ENCODE results near the gene HMOX1.
"Not testable (repeated sequence)": the region's sequence is repeated elsewhere in the genome, so short reads cannot be mapped to it uniquely, and the experiment has no call there.

HMOX1 gene

GRCh38 chr22:35437049-35437448, 56.2 kb downstream of the HMOX1 start:
- peak; percentile 2 for DNase-seq

- not testable (repeated sequence) for DNase-seq
Measured at GRCh38 chr22:35438673-35439364, 57.9 kb downstream of the HMOX1 start.

- no peak for DNase-seq
Measured at GRCh38 chr22:35439365-35439717, 58.4 kb downstream of the HMOX1 start.

GRCh38 chr22:35440129-35440528, 59.2 kb downstream of the HMOX1 start:
- no peak for DNase-seq

GRCh38 chr22:35441489-35442100, 60.7 kb downstream of the HMOX1 start:
- DNase-seq = no peak

- DNase-seq = no peak
Measured at GRCh38 chr22:35442471-35442870, 61.6 kb downstream of the HMOX1 start.

- DNase-seq = no peak
Measured at GRCh38 chr22:35443338-35443737, 62.4 kb downstream of the HMOX1 start.
